Mesodermal cell (in vitro differentiated cells): ENCODE results near the gene HDGF.

Source experiments
- H3K27ac ChIP-seq: 2 replicates; pipeline ENCODE4 v1.7.0; 2013; ENCODE audit warnings: mild to moderate bottlenecking, low read depth, low read length, moderate library complexity; ENCODE audit not compliant: severe bottlenecking
- H3K36me3 ChIP-seq: 2 replicates; pipeline ENCODE4 v1.7.1; 2013; ENCODE audit warnings: mild to moderate bottlenecking, low read length, moderate library complexity; ENCODE audit not compliant: control insufficient read depth, insufficient read depth
- H3K4me1 ChIP-seq: one replicate; pipeline ENCODE4 v1.7.1; 2013; ENCODE audit warnings: mild to moderate bottlenecking, low read length; ENCODE audit not compliant: insufficient read depth, control insufficient read depth, poor library complexity, severe bottlenecking
- H3K4me3 ChIP-seq: 2 replicates; pipeline ENCODE4 v1.7.0; 2013; ENCODE audit warnings: low read length, control low read depth, mild to moderate bottlenecking; ENCODE audit not compliant: insufficient read depth, poor library complexity, severe bottlenecking; ENCODE audit errors: extremely low read depth
- H3K9me3 ChIP-seq: 2 replicates; pipeline ENCODE4 v1.7.1; 2013; ENCODE audit warnings: mild to moderate bottlenecking, low read length, moderate library complexity; ENCODE audit not compliant: control insufficient read depth
- WGBS, 2 experiments: methylation state at CpG; one replicate each; pipeline ENCODE4 v1.1.5; 2013; ENCODE audit warnings: missing lambda C conversion rate in 2 of 2; ENCODE audit not compliant: insufficient coverage in 2 of 2; 5-methylcytosine and 5-hydroxymethylcytosine counted together

Gene HDGF

DNA sequence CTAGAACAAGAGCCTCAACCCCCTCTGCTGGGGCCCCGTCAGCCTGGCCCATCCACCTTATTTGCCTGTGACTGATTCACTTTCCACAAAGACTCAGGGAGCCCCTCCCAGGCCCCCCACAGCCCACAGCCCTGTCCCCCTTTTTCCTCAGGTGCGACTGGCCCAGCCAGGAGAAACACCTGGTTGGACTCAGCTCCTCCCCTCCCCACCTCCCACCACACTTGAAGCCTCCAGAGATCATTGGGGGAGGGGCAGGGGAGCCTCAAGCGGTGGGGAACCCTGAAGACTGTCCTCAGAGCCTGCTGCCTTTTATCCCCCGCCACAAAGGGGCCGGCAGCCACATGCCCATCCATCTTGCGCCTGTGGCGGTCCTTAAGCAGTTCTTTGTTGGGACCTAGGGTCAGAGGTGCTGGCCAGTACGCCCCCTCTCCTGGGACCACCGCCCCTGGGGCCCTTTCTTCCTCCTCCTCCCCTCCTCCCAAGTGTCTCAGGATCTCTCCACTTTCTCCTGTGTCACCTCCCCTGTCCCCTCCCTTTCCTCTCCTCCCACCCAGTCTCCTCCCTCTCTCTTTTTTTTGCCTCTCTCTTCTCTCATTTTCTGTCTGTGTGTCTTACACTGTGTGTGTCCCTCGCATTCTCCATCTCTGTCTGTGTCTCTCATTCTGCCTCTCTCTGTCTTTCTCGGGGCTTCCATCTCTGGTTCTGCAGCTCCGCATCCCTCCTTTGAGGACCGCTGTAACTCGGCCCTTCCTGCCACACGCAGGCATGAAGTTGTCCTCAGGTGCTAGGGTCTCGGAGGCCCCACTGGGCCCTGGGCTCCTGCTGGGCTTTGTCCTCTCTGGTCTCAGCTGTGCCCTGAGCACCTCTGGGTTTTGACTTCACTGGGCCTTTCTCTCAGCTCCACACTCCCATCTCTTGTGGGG, 58.3 kb downstream of the HDGF start:
- H3K9me3 ChIP-seq: no peaks in the 10 kb centered on the region
- peak overlapping the region; percentile 76 for H3K27ac ChIP-seq
- 11 to 12% methylated on average over 14 to 16 of the region's 16 CpGs for WGBS, 2 experiments
- H3K4me1 ChIP-seq: peaks cover 46% of the 10 kb centered on the region
- H3K36me3 ChIP-seq: peaks cover 6% of the 10 kb centered on the region
- no peak overlapping the region for H3K4me3 ChIP-seq

- peak overlapping the region; percentile 76 for H3K27ac ChIP-seq
- no peak overlapping the region for H3K4me3 ChIP-seq
- no peaks in the 10 kb centered on the region for H3K9me3 ChIP-seq
- H3K36me3 ChIP-seq: no peaks in the 10 kb centered on the region
- 9 to 10% methylated on average over 11 to 12 of the region's 13 CpGs for WGBS, 2 experiments
- peaks cover 46% of the 10 kb centered on the region for H3K4me1 ChIP-seq
These were observed 59.0 kb downstream of the HDGF start for GRCh38 chr1:156692441-156692924.
